Neural cell (in vitro differentiated cells): ENCODE measurements around the gene MYO5C. TPM values are rescaled to one million over a fixed set of nuclear protein-coding genes. Genes with fewer than 3 reads are reported as not detected.

Experiments used
- H2AFZ ChIP-seq: fragments of 200-600, 300-800 bp; sonication (generic), shearing (Covaris generic); 2 replicates; pipeline ENCODE4 v1.6.0; 2014; ENCODE audit warnings: low read depth, mild to moderate bottlenecking, antibody characterized with exemption, low read length, moderate library complexity
- H3F3A ChIP-seq: fragments of 200-600 bp; shearing (Covaris generic); 2 replicates; pipeline ENCODE4 v1.6.1; 2016; ENCODE audit warnings: mild to moderate bottlenecking, moderate library complexity, mixed read lengths, antibody characterized with exemption, low read length; ENCODE audit not compliant: insufficient read depth, poor library complexity, severe bottlenecking
- H3K27ac ChIP-seq: fragments of 200-600, 300-800 bp; sonication (generic), shearing (Covaris generic); 2 replicates; pipeline ENCODE4 v1.5.1; 2014; ENCODE audit warnings: mild to moderate bottlenecking, low read length, moderate library complexity
- H3K27me3 ChIP-seq: fragments of 300-800, 200-600 bp; sonication (generic), shearing (Covaris generic); 2 replicates; pipeline ENCODE4 v1.6.0; 2014; ENCODE audit warnings: mild to moderate bottlenecking, low read depth, low read length, moderate library complexity; ENCODE audit not compliant: insufficient read depth
- H3K36me3 ChIP-seq: fragments of 300-800, 200-600 bp; sonication (generic), shearing (Covaris generic); 2 replicates; pipeline ENCODE4 v1.5.1; 2014; ENCODE audit warnings: mild to moderate bottlenecking, antibody characterized with exemption, low read length, moderate library complexity; ENCODE audit not compliant: insufficient read depth
- H3K4me2 ChIP-seq: fragments of 300-800, 200-600 bp; sonication (generic), shearing (Covaris generic); 2 replicates; pipeline ENCODE4 v1.6.0; 2014; ENCODE audit warnings: mild to moderate bottlenecking, low read length
- H3K4me3 ChIP-seq: fragments of 300-800, 200-600 bp; sonication (generic), shearing (Covaris generic); 2 replicates; pipeline ENCODE4 v1.5.1; 2014; ENCODE audit warnings: mild to moderate bottlenecking, low read length, moderate library complexity
- H3K79me2 ChIP-seq: fragments of 200-600 bp; shearing (Covaris generic); replicated peaks from 2 replicates; pipeline ENCODE4 v1.6.0; 2014; ENCODE audit warnings: mild to moderate bottlenecking, low read length, moderate library complexity; ENCODE audit not compliant: insufficient read depth
- H3K9ac ChIP-seq: fragments of 300-800, 200-600 bp; sonication (generic), shearing (Covaris generic); 2 replicates; pipeline ENCODE4 v1.6.1; 2016; ENCODE audit warnings: mild to moderate bottlenecking, low read length, mixed read lengths
- H3K9me2 ChIP-seq: fragments of 200-600 bp; shearing (Covaris generic); 2 replicates; pipeline ENCODE4 v1.6.1; 2016; ENCODE audit warnings: mild to moderate bottlenecking, low read length, mixed read lengths; ENCODE audit not compliant: insufficient read depth
- H3K9me3 ChIP-seq: fragments of 200-600, 300-800 bp; sonication (generic), shearing (Covaris generic); 2 replicates; pipeline ENCODE4 v1.6.1; 2016; ENCODE audit warnings: mild to moderate bottlenecking, mixed run types, low read length, moderate library complexity, mixed read lengths
- H4K20me1 ChIP-seq: fragments of 200-600 bp; shearing (Covaris generic); 2 replicates; pipeline ENCODE4 v1.6.1; 2016; ENCODE audit warnings: mild to moderate bottlenecking, mixed run types; ENCODE audit not compliant: insufficient read depth
- EP300 ChIP-seq: fragments of 450-650 bp; conservative IDR thresholded peaks from 2 replicates; pipeline ENCODE4 v1.6.1; 2014; ENCODE audit warnings: antibody characterized with exemption, mild to moderate bottlenecking, moderate library complexity; ENCODE audit not compliant: poor library complexity, severe bottlenecking
- EZH2 ChIP-seq: fragments of 200-600, 300-800 bp; shearing (Covaris generic), sonication (generic); IDR thresholded peaks from 2 replicates; pipeline ENCODE4 v1.6.1; 2014; ENCODE audit warnings: antibody characterized with exemption, low read length, borderline replicate concordance, mild to moderate bottlenecking; ENCODE audit not compliant: insufficient read depth, poor library complexity, severe bottlenecking
- MXI1 ChIP-seq: fragments of 450-650 bp; conservative IDR thresholded peaks from 2 replicates; pipeline ENCODE4 v1.6.1; 2014; ENCODE audit warnings: antibody characterized with exemption, mild to moderate bottlenecking; ENCODE audit not compliant: poor library complexity, severe bottlenecking
- POLR2AphosphoS5 ChIP-seq: IDR thresholded peaks from 2 replicates; pipeline ENCODE4 v1.6.1; 2012
- RAD21 ChIP-seq: fragments of 450-650 bp; conservative IDR thresholded peaks from 2 replicates; pipeline ENCODE4 v1.6.1; 2014; ENCODE audit warnings: antibody characterized with exemption, mild to moderate bottlenecking, moderate library complexity
- TAF1 ChIP-seq: IDR thresholded peaks from 2 replicates; pipeline ENCODE4 v1.6.1; 2012; ENCODE audit warnings: low read depth
- polyA plus RNA-seq: library from polyadenylated mRNA; depleted of rRNA; stranded (reverse); fragments of >200 nt; gene quantifications from 2 replicates; pipeline ENCODE4 v1.2.3, GENCODE V29; 2014
- TF ChIP-seq, protein P1 (sequence below): fragments of 450-650 bp; IDR thresholded peaks from 2 replicates; pipeline ENCODE4 v1.5.1; 2014; ENCODE audit warnings: antibody characterized with exemption, mild to moderate bottlenecking, moderate library complexity; ENCODE audit not compliant: poor library complexity, severe bottlenecking
- TF ChIP-seq, protein P2 (sequence below): IDR thresholded peaks from 2 replicates; pipeline ENCODE4 v1.6.1; 2012; ENCODE audit warnings: borderline replicate concordance

The MYO5C gene
- polyA plus RNA-seq, 1 donor from 2014 or later = 0.77 TPM

GRCh38 chr15:52154896-52155865, 140.4 kb downstream of the MYO5C start:
- Histone ChIP-seq H2AFZ (no peak overlapping the region), H3K9me2 (no peaks in the 10 kb centered on the region), H3F3A (no peaks in the 10 kb centered on the region), H4K20me1 (no peaks in the 10 kb centered on the region), H3K9me3 (no peaks in the 10 kb centered on the region), H3K36me3 (no peaks in the 10 kb centered on the region), H3K9ac (no peak overlapping the region), H3K79me2 (no peaks in the 10 kb centered on the region), H3K27me3 (no peaks in the 10 kb centered on the region), H3K4me2 (no peak overlapping the region), H3K4me3 (no peak overlapping the region), H3K27ac (no peak overlapping the region)
- TF ChIP-seq, protein P1, sequence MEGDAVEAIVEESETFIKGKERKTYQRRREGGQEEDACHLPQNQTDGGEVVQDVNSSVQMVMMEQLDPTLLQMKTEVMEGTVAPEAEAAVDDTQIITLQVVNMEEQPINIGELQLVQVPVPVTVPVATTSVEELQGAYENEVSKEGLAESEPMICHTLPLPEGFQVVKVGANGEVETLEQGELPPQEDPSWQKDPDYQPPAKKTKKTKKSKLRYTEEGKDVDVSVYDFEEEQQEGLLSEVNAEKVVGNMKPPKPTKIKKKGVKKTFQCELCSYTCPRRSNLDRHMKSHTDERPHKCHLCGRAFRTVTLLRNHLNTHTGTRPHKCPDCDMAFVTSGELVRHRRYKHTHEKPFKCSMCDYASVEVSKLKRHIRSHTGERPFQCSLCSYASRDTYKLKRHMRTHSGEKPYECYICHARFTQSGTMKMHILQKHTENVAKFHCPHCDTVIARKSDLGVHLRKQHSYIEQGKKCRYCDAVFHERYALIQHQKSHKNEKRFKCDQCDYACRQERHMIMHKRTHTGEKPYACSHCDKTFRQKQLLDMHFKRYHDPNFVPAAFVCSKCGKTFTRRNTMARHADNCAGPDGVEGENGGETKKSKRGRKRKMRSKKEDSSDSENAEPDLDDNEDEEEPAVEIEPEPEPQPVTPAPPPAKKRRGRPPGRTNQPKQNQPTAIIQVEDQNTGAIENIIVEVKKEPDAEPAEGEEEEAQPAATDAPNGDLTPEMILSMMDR = no peak
- no peak for TF ChIP-seq RAD21
- TF ChIP-seq, protein P2, sequence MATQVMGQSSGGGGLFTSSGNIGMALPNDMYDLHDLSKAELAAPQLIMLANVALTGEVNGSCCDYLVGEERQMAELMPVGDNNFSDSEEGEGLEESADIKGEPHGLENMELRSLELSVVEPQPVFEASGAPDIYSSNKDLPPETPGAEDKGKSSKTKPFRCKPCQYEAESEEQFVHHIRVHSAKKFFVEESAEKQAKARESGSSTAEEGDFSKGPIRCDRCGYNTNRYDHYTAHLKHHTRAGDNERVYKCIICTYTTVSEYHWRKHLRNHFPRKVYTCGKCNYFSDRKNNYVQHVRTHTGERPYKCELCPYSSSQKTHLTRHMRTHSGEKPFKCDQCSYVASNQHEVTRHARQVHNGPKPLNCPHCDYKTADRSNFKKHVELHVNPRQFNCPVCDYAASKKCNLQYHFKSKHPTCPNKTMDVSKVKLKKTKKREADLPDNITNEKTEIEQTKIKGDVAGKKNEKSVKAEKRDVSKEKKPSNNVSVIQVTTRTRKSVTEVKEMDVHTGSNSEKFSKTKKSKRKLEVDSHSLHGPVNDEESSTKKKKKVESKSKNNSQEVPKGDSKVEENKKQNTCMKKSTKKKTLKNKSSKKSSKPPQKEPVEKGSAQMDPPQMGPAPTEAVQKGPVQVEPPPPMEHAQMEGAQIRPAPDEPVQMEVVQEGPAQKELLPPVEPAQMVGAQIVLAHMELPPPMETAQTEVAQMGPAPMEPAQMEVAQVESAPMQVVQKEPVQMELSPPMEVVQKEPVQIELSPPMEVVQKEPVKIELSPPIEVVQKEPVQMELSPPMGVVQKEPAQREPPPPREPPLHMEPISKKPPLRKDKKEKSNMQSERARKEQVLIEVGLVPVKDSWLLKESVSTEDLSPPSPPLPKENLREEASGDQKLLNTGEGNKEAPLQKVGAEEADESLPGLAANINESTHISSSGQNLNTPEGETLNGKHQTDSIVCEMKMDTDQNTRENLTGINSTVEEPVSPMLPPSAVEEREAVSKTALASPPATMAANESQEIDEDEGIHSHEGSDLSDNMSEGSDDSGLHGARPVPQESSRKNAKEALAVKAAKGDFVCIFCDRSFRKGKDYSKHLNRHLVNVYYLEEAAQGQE = no peak
- TF ChIP-seq EP300 = no peak
- TF ChIP-seq MXI1 = no peak
- no peak for TF ChIP-seq EZH2
- no peak for TF ChIP-seq POLR2AphosphoS5

DNA sequence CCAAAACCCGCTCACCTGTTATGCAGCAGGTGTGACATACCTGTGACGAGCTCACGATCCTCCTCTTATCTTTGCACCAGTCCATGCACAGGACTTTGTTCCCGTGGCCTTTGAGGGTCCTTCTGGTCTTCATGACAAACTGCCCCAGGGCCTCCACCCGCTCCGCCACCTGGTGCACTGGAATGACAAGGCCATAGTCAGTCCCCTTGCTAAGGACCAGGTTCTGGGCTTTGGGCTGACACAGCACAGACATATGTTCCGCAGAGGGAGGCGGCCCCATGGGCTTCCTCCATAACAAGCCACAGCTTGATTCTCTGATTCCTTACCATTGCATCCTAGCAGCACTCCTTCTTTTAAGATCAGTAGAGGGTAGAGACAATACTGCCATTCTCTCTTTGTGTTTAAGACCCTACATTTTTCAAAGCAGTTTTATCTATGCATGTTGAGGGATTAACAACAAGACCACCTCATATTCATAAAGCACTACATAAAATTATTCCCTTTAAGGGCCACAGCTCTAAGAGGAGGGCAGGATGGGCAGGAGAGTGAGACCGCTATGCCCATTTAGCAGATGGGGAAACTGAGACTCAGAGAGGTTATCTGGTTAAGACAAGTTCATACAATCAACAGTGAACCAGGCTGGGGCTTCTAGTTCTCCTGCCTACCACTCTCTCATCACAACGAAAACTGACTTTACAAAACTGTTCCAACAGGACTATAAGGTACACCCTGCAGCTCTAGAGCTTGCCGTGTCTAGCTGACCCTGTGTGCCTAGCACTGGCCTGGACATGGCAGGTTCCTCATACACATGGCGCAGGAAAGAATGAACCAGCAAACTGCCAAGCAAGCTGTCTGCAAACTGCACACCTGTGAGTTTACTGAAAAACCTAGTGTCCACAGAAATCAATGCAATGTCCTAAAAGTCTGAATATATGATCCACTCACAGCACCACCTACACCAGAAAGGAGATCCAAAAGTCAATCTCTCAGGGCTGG, 141.4 kb downstream of the MYO5C start:
- no peak overlapping the region for H3K9ac ChIP-seq
- H4K20me1 ChIP-seq = no peaks in the 10 kb centered on the region
- H3K27me3 ChIP-seq = no peaks in the 10 kb centered on the region
- no peaks in the 10 kb centered on the region for H3K79me2 ChIP-seq
- no peak overlapping the region for H3K4me3 ChIP-seq
- H3K4me2 ChIP-seq = no peak overlapping the region
- no peaks in the 10 kb centered on the region for H3K9me2 ChIP-seq
- H3K36me3 ChIP-seq = no peaks in the 10 kb centered on the region
- H3K27ac ChIP-seq = no peak overlapping the region
- H3K9me3 ChIP-seq = no peaks in the 10 kb centered on the region
- H3F3A ChIP-seq = no peaks in the 10 kb centered on the region
- TF ChIP-seq TAF1 (no peak), EZH2 (no peak), EP300 (no peak), RAD21 (no peak)
- TF ChIP-seq, protein P2 = no peak
- H2AFZ ChIP-seq = no peak overlapping the region
